H9 (cell line): ENCODE measurements around the gene GYS2. TPM values are rescaled to one million over a fixed set of nuclear protein-coding genes. Genes with fewer than 3 reads are reported as not detected.

ENCODE experiments used
- DNase-seq: peaks from one replicate; pipeline ENCODE4 v3.0.0-alpha.2; 2017
- H2AFZ ChIP-seq: one replicate; pipeline ENCODE4 v1.6.1; 2013; ENCODE audit warnings: mild to moderate bottlenecking, low read length, control low read depth, moderate library complexity
- H2AK5ac ChIP-seq: 2 replicates; pipeline ENCODE4 v1.6.1; 2013; ENCODE audit warnings: low read length, control low read depth, mixed read lengths; ENCODE audit not compliant: insufficient read length
- H2BK120ac ChIP-seq: one replicate; pipeline ENCODE4 v1.6.1; 2013; ENCODE audit warnings: low read depth, mild to moderate bottlenecking, low read length, control low read depth, inconsistent platforms; ENCODE audit not compliant: poor library complexity, severe bottlenecking
- H2BK12ac ChIP-seq: 2 replicates; pipeline ENCODE4 v1.6.1; 2013; ENCODE audit warnings: low read length, control low read depth, mixed read lengths, low read depth; ENCODE audit not compliant: insufficient read length
- H2BK15ac ChIP-seq: 2 replicates; pipeline ENCODE4 v1.6.1; 2013; ENCODE audit warnings: low read depth, low read length, control low read depth
- H2BK20ac ChIP-seq: one replicate; pipeline ENCODE4 v1.6.1; 2013; ENCODE audit warnings: low read depth, mild to moderate bottlenecking, low read length, control low read depth, inconsistent platforms; ENCODE audit not compliant: poor library complexity, severe bottlenecking
- H2BK5ac ChIP-seq: 2 replicates; pipeline ENCODE4 v1.6.1; 2013; ENCODE audit warnings: low read length, control low read depth, mixed read lengths; ENCODE audit not compliant: insufficient read length
- H3K14ac ChIP-seq: 2 replicates; pipeline ENCODE4 v1.6.1; 2013; ENCODE audit warnings: low read length, control low read depth; ENCODE audit not compliant: insufficient read depth
- H3K18ac ChIP-seq: 2 replicates; pipeline ENCODE4 v1.6.1; 2013; ENCODE audit warnings: low read depth, mild to moderate bottlenecking, mixed read lengths, low read length, control low read depth; ENCODE audit not compliant: insufficient read length
- H3K23ac ChIP-seq: 2 replicates; pipeline ENCODE4 v1.6.1; 2013; ENCODE audit warnings: low read length, control low read depth, mixed read lengths, low read depth; ENCODE audit not compliant: insufficient read length
- H3K23me2 ChIP-seq: 2 replicates; pipeline ENCODE4 v1.6.1; 2013; ENCODE audit warnings: low read depth, mild to moderate bottlenecking, mixed read lengths, low read length, control low read depth; ENCODE audit not compliant: insufficient read length, poor library complexity, severe bottlenecking
- H3K27ac ChIP-seq: 2 replicates; pipeline ENCODE4 v1.5.1; 2013; ENCODE audit warnings: low read length, control low read depth, mixed read lengths, low read depth; ENCODE audit not compliant: insufficient read length
- H3K27me3 ChIP-seq: 2 replicates; pipeline ENCODE4 v1.6.1; 2013; ENCODE audit warnings: low read length, control low read depth, inconsistent platforms; ENCODE audit not compliant: insufficient read depth
- H3K4ac ChIP-seq: 2 replicates; pipeline ENCODE4 v1.6.1; 2013; ENCODE audit warnings: low read depth, mild to moderate bottlenecking, control low read depth, inconsistent platforms, low read length, moderate library complexity
- H3K4me1 ChIP-seq: 2 replicates; pipeline ENCODE4 v1.6.1; 2013; ENCODE audit warnings: low read length, control low read depth, inconsistent platforms; ENCODE audit not compliant: insufficient read depth
- H3K4me2 ChIP-seq: 2 replicates; pipeline ENCODE4 v1.6.1; 2013; ENCODE audit warnings: low read length, control low read depth, mixed read lengths; ENCODE audit not compliant: insufficient read length, insufficient read depth
- H3K56ac ChIP-seq: 2 replicates; pipeline ENCODE4 v1.6.1; 2013; ENCODE audit warnings: low read depth, mild to moderate bottlenecking, mixed read lengths, low read length, control low read depth; ENCODE audit not compliant: insufficient read length
- H3K79me1 ChIP-seq: 2 replicates; pipeline ENCODE4 v1.6.1; 2013; ENCODE audit warnings: low read depth, mild to moderate bottlenecking, moderate library complexity, low read length, control low read depth, inconsistent platforms; ENCODE audit not compliant: insufficient read depth, poor library complexity, severe bottlenecking
- H3K79me2 ChIP-seq: 2 replicates; pipeline ENCODE4 v1.6.1; 2013; ENCODE audit warnings: low read length, control low read depth, inconsistent platforms; ENCODE audit not compliant: insufficient read depth
- H3K9ac ChIP-seq: 2 replicates; pipeline ENCODE4 v1.6.1; 2013; ENCODE audit warnings: low read length, control low read depth, mixed read lengths; ENCODE audit not compliant: insufficient read length; ENCODE audit errors: extremely low read depth
- H3K9me3 ChIP-seq: one replicate; pipeline ENCODE4 v1.6.1; 2013; ENCODE audit warnings: low read depth, low read length, inconsistent platforms; ENCODE audit not compliant: control insufficient read depth
- H3T11ph ChIP-seq: one replicate; pipeline ENCODE4 v1.6.1; 2013; ENCODE audit warnings: mild to moderate bottlenecking, low read length, control low read depth, inconsistent platforms
- H4K20me1 ChIP-seq: one replicate; pipeline ENCODE4 v1.6.1; 2013; ENCODE audit not compliant: control insufficient read depth, insufficient read length, insufficient read depth
- H4K5ac ChIP-seq: 2 replicates; pipeline ENCODE4 v1.6.1; 2013; ENCODE audit warnings: low read depth, mild to moderate bottlenecking, mixed read lengths, low read length, control low read depth; ENCODE audit not compliant: insufficient read length
- H4K8ac ChIP-seq: replicated peaks from 2 replicates; pipeline ENCODE4 v1.6.1; 2013; ENCODE audit warnings: low read length, control low read depth, mixed read lengths, low read depth; ENCODE audit not compliant: insufficient read length
- H4K91ac ChIP-seq: 2 replicates; pipeline ENCODE4 v1.6.1; 2013; ENCODE audit warnings: low read depth, mild to moderate bottlenecking, moderate library complexity, mixed read lengths, low read length, control low read depth; ENCODE audit not compliant: insufficient read length
- H3K27ac Mint-ChIP-seq, 3 experiments: 2 replicates in 2 of 3; 3 replicates in 1 of 3; pipeline ENCODE4 v1.8.0; 2020 to 2021; ENCODE audit warnings: mixed read lengths in 3 of 3, mild to moderate bottlenecking in 1 of 3, moderate library complexity in 1 of 3
- H3K27me3 Mint-ChIP-seq: 2 replicates; pipeline ENCODE4 v1.8.0; 2021; ENCODE audit warnings: low read depth, mild to moderate bottlenecking, moderate library complexity, mixed read lengths
- H3K36me3 Mint-ChIP-seq, 3 experiments: 2 replicates in 2 of 3; 3 replicates in 1 of 3; pipeline ENCODE4 v1.8.0; 2020 to 2021; ENCODE audit warnings: low read depth in 3 of 3, mixed read lengths in 3 of 3; ENCODE audit not compliant: insufficient read depth in 1 of 3
- H3K4me1 Mint-ChIP-seq, 2 experiments: 2 replicates each; pipeline ENCODE4 v1.8.0; 2020; ENCODE audit warnings: mixed read lengths in 2 of 2
- H3K4me3 Mint-ChIP-seq, 2 experiments: 2 replicates in 1 of 2; 3 replicates in 1 of 2; pipeline ENCODE4 v1.8.0; 2020 to 2021; ENCODE audit warnings: mild to moderate bottlenecking in 2 of 2, mixed read lengths in 2 of 2, moderate library complexity in 1 of 2
- H3K9me3 Mint-ChIP-seq, 2 experiments: 2 replicates in 1 of 2; 3 replicates in 1 of 2; pipeline ENCODE4 v1.8.0; 2020; ENCODE audit warnings: mild to moderate bottlenecking in 2 of 2, mixed read lengths in 2 of 2, moderate library complexity in 1 of 2
- CTCF ChIP-seq: fragments of 200-600 bp; sonication (generic); conservative IDR thresholded peaks from 3 replicates; pipeline ENCODE4 v1.8.0; 2021; ENCODE audit warnings: antibody characterized with exemption, mild to moderate bottlenecking
- WGBS: extraction: QIAGEN DNeasy Blood & Tissue Kit; methylation state at CpG from one replicate; pipeline ENCODE4 v1.1.7; 2013; ENCODE audit warnings: missing lambda C conversion rate, low lambda C conversion rate, mixed read lengths; ENCODE audit not compliant: insufficient read length; ENCODE audit errors: extremely low coverage; 5-methylcytosine and 5-hydroxymethylcytosine counted together
- total RNA-seq: library from RNA; stranded (reverse); gene quantifications from 2 replicates; pipeline ENCODE4 v1.2.1, GENCODE V29; 2021

The GYS2 gene
- total RNA-seq, 1 experiment from 2014 or later, result not detected

GRCh38 chr12:21546716-21547115, 57.9 kb downstream of the GYS2 start:
- Histone ChIP-seq H3K27ac (no peak overlapping the region), H3K4me1 (no peaks in the 10 kb centered on the region)
- H3K27ac Mint-ChIP-seq, result no peak overlapping the region

More at GRCh38 chr12:21546716-21547115, 57.9 kb downstream of the GYS2 start:
- H2BK12ac ChIP-seq, result no peak overlapping the region
- H4K8ac ChIP-seq, result no peak overlapping the region
- no peaks in the 10 kb centered on the region for H3K9me3 ChIP-seq
- H3K79me1 ChIP-seq, result no peaks in the 10 kb centered on the region
- no peaks in the 10 kb centered on the region for H3K9me3 Mint-ChIP-seq
- no peak overlapping the region for H2AK5ac ChIP-seq
- no peak overlapping the region for H2BK120ac ChIP-seq
- no peak overlapping the region for H2BK15ac ChIP-seq
- H3K79me2 ChIP-seq, result no peaks in the 10 kb centered on the region
- H3K4me1 Mint-ChIP-seq, result 0 out of 4 replicates have a peak, but pooled peaks cover 0 to 2% of the 10 kb centered on the region in 2 experiments
- H3K4ac ChIP-seq, result no peak overlapping the region
- H3K9ac ChIP-seq, result no peak overlapping the region
- H3K23ac ChIP-seq, result no peak overlapping the region
- H3K36me3 Mint-ChIP-seq, result no peaks in the 10 kb centered on the region
- H4K5ac ChIP-seq, result no peak overlapping the region
- H3T11ph ChIP-seq, result no peak overlapping the region
- no peak for DNase-seq
- H2BK5ac ChIP-seq, result no peak overlapping the region
- no peaks in the 10 kb centered on the region for H3K27me3 ChIP-seq
- H3K4me3 Mint-ChIP-seq, result no peak overlapping the region
- H3K56ac ChIP-seq, result no peak overlapping the region
- no peak overlapping the region for H3K18ac ChIP-seq
- no peak overlapping the region for H2AFZ ChIP-seq
- no peak overlapping the region for H4K91ac ChIP-seq
- no peak overlapping the region for H3K14ac ChIP-seq
- no peak for TF ChIP-seq CTCF
- H2BK20ac ChIP-seq, result no peak overlapping the region
- peaks cover 2% of the 10 kb centered on the region for H3K27me3 Mint-ChIP-seq
- H3K4me2 ChIP-seq, result no peak overlapping the region
- H4K20me1 ChIP-seq, result no peaks in the 10 kb centered on the region
- no peaks in the 10 kb centered on the region for H3K23me2 ChIP-seq
- WGBS, result no CpG with 5 or more reads among the region's 1 CpG
